Retina (tissue), 1 donor: ENCODE data around the gene AVL9.

Experiments
- DNase-seq: peaks from one replicate; pipeline ENCODE4 v3.0.0-alpha.2; 2016

The AVL9 gene

GRCh38 chr7:32535162-32535702 lies 39.9 kb downstream of the AVL9 start:
- no peak for DNase-seq

GRCh38 chr7:32536016-32536415 lies 40.7 kb downstream of the AVL9 start:
- no peak for DNase-seq

GRCh38 chr7:32536585-32536984 lies 41.3 kb downstream of the AVL9 start:
- DNase-seq: no peak

- DNase-seq: no peak
These were observed 42.5 kb downstream of the AVL9 start for GRCh38 chr7:32537760-32538159.

- DNase-seq: no peak
These were observed 44.1 kb downstream of the AVL9 start for GRCh38 chr7:32539366-32539765.

- no peak for DNase-seq
These were observed 44.7 kb downstream of the AVL9 start for GRCh38 chr7:32539919-32540531.

- no peak for DNase-seq
These were observed 47.3 kb downstream of the AVL9 start for GRCh38 chr7:32542595-32542994.

- no peak for DNase-seq
These were observed 64.2 kb downstream of the AVL9 start for GRCh38 chr7:32559480-32559879.

GRCh38 chr7:32560075-32560474 lies 64.8 kb downstream of the AVL9 start:
- no peak for DNase-seq

GRCh38 chr7:32561613-32562012 lies 66.3 kb downstream of the AVL9 start:
- DNase-seq: no peak

- no peak for DNase-seq
These were observed 69.3 kb downstream of the AVL9 start for GRCh38 chr7:32564542-32564941.

- DNase-seq: no peak
These were observed 74.3 kb downstream of the AVL9 start for GRCh38 chr7:32569388-32570289.

- no peak for DNase-seq
These were observed 77.9 kb downstream of the AVL9 start for GRCh38 chr7:32573110-32573687.

GRCh38 chr7:32574626-32575025 lies 79.3 kb downstream of the AVL9 start:
- no peak for DNase-seq

- DNase-seq: no peak
These were observed 82.1 kb downstream of the AVL9 start for GRCh38 chr7:32577421-32577820.

GRCh38 chr7:32579776-32580175 lies 84.5 kb downstream of the AVL9 start:
- DNase-seq: no peak

GRCh38 chr7:32580646-32581045 lies 85.4 kb downstream of the AVL9 start:
- DNase-seq: no peak

GRCh38 chr7:32582036-32582435 lies 86.7 kb downstream of the AVL9 start:
- DNase-seq: no peak

GRCh38 chr7:32583791-32584190 lies 88.5 kb downstream of the AVL9 start:
- DNase-seq: no peak

GRCh38 chr7:32586291-32587221 lies 91.3 kb downstream of the AVL9 start:
- DNase-seq: no peak

GRCh38 chr7:32587411-32587948 lies 92.2 kb downstream of the AVL9 start:
- no peak for DNase-seq

GRCh38 chr7:32588657-32589056 lies 93.4 kb downstream of the AVL9 start:
- peak; percentile 40 for DNase-seq
